HepG2 (cell line): ENCODE results near the gene CCDC85C.

ENCODE experiments used
- EZH2 ChIP-seq: conservative IDR thresholded peaks from 2 replicates; pipeline ENCODE4 v1.6.1; 2012; ENCODE audit warnings: mild to moderate bottlenecking, low read depth, low read length, moderate library complexity
- NR2C2 ChIP-seq: sonication (generic); formaldehyde crosslinking; IDR thresholded peaks from 2 replicates; pipeline ENCODE4 v1.4.0; 2020; ENCODE audit warnings: missing genetic modification reagents, mild to moderate bottlenecking, moderate library complexity, borderline replicate concordance
- ZSCAN9 ChIP-seq: IDR thresholded peaks from 2 replicates; pipeline ENCODE4 v1.6.1; 2016; ENCODE audit warnings: borderline replicate concordance

- TF ChIP-seq ZSCAN9 (CRISPR knock-in tag) (no peak), EZH2 (no peak), NR2C2 (CRISPR knock-in tag) (no peak)
Observed at GRCh38 chr14:99605299-99605961, 1.4 kb upstream of the CCDC85C start.
